ENCODE measurements around the gene ZNF362.
A peak's percentile ranks its signal among the peaks of the same experiment; 100 is the strongest.

The ZNF362 gene, protein sequence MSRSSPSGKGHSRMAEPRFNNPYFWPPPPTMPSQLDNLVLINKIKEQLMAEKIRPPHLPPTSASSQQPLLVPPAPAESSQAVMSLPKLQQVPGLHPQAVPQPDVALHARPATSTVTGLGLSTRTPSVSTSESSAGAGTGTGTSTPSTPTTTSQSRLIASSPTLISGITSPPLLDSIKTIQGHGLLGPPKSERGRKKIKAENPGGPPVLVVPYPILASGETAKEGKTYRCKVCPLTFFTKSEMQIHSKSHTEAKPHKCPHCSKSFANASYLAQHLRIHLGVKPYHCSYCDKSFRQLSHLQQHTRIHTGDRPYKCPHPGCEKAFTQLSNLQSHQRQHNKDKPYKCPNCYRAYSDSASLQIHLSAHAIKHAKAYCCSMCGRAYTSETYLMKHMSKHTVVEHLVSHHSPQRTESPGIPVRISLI

DNA sequence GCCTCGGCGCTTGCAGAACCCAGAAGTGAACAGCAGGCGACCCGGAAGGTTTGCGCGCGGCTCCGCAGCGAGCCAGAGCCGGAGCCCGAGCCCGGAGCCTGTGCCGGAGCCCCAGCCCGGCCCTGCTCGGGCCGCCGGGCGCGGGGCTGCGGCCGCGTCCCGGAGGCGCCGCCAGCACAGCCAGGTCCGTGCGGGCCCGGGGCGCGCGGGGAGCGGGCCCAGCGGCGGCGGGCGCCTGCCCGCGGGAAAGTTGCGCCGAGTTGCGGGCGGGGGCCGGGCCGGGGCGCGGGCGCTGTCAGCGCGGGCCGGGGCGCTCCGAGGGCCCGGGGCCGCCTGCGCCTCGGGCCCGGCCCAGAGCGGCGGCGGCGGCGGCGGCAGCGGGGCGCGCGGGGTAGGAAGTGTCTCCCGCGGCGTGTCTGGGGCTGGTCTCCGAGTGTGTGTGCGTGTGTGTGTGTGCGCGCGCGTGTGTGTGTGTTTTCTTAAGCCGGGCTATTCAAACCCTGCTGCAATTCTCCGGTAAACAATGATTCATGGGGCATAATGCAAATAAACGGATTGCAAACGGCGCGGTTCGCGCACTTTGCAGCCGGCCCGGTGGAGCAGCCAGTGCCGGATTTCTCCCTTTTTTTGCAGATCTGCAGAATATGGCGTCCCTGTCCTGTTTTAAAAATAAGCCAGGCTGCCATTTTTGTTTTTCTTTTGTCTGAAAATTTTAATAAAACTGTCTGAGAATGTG, at the start of gene ZNF362:
Gene ZNF362 (plus strand): TSS at position 22 of the 736 bp plus-strand sequence. CDS start 14,083 bp downstream, outside the sequence.
- TF ChIP-seq ZFX (IDR thresholded peaks at IDR 0.05): no peak
- TF ChIP-seq, protein P1, sequence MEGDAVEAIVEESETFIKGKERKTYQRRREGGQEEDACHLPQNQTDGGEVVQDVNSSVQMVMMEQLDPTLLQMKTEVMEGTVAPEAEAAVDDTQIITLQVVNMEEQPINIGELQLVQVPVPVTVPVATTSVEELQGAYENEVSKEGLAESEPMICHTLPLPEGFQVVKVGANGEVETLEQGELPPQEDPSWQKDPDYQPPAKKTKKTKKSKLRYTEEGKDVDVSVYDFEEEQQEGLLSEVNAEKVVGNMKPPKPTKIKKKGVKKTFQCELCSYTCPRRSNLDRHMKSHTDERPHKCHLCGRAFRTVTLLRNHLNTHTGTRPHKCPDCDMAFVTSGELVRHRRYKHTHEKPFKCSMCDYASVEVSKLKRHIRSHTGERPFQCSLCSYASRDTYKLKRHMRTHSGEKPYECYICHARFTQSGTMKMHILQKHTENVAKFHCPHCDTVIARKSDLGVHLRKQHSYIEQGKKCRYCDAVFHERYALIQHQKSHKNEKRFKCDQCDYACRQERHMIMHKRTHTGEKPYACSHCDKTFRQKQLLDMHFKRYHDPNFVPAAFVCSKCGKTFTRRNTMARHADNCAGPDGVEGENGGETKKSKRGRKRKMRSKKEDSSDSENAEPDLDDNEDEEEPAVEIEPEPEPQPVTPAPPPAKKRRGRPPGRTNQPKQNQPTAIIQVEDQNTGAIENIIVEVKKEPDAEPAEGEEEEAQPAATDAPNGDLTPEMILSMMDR (conservative IDR thresholded peaks at IDR 0.05): no peak
- peak within 1 kb of the TSS; percentile 87 for H3K27ac ChIP-seq

DNA sequence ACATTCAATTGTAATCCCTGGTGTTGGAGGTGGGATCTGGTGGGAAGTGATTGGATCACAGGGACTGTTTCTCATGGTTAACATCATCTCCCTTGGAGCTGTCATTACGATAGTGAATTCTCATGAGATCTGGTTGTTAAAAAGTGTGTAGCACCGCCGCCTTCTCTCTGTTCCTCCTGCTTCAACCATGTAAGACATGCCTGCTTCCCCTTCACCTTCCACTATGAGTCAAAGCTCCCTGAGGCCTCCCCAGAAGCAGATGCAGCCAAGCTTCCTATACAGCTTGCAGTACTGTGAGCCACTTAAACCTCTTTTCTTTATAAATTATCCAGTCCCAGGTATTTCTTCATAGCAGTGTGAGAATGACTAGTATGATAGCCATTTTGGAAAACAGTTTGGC, 44.3 kb upstream of the ZNF362 start:
- no peak overlapping the region for H3K27ac ChIP-seq
- no peak for TF ChIP-seq ZFX (IDR thresholded peaks at IDR 0.05)
- TF ChIP-seq, protein P1 (conservative IDR thresholded peaks at IDR 0.05): no peak

DNA sequence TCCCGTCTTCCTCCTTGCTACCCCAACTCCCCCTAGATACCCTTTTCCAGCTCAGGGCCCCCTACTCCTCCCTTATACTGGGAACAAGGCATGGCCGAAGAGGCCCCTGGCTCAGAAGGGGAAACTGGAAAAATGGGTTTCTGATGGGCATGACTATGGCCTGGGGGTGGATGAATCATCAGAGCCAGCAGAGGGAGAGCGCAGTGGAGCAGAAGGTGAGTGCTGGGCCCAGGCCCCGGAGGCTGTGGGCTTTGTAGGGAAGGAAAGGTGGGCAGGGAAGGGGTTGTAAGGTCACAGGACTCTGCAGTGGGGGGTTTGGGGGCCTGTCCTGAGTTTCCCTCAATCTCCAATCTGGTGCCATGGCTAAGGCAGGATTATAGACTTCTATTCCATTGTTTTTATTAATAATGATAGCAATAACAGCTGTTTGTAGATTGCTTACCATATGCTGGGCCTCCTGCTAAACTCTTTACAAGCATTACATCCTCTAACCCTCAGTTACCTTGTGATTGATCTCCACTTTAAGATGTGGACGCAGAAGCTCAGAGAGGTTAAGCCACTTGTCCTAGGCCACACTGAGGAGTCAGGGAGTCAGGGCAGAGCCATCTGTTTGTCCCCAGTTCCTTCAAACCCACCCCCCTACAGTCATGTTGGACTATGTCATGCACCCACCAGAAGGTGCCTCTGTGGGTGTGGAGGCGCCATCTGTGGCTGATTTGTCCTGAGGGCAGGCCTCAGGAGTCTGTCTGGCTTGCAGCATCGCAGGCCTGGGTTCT, 36.2 kb upstream of the ZNF362 start:
- H3K27ac ChIP-seq: no peak overlapping the region
- TF ChIP-seq, protein P1 (conservative IDR thresholded peaks at IDR 0.05): no peak
- no peak for TF ChIP-seq ZFX (IDR thresholded peaks at IDR 0.05)

DNA sequence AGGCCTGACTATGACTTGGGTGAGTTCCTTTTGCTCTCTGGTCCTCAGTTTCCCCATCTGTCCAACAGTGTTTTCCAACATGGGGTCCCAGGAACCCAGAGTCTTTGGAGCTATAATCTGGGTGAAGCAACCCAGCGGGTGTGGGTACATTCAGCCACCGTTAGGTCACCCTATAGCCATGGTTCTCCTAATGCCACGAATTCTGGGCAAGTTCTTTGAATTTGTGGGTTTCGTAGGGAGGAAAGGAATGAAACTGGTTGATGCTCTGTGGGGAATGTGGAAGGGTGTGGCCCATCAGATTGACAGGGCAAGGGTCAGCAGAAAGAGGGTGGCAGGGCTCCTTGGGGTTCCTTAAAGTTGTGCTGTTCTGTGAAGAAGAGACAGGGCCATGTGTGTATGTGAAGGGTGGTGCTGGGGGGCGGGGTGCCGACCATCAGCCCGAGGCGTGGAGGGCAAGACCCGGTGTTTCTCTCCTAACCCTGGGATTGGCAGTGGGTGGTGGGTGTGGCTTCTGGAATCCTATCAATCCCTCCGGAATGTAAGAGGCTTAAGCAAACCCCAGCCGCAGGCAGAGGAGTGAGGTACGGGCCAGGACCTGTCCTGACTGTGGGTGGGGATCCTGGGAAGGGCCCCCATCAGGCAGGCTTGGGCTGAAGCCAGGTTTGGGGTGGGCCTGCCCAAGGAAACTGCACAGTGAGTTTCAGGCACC, 35.5 kb upstream of the ZNF362 start:
- H3K27ac ChIP-seq: no peak overlapping the region
- TF ChIP-seq, protein P1 (conservative IDR thresholded peaks at IDR 0.05): no peak
- no peak for TF ChIP-seq ZFX (IDR thresholded peaks at IDR 0.05)

DNA sequence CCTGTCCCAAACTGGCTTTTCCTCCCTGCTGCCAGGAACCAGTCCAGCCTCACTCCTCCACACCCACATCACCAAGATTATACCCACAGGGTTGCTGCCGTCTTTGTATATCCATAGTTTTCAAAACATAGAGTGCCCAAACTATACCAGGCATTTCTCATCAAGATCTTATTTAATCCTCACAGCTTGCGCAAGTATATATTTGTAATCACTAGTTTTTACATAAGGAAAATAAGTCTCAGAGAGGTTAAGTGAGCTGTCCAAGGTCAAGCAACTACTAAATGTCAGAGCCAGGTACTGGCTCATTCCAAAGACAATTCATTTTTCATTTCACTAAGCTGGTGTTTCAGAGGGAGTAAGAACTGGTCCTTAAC, 34.9 kb upstream of the ZNF362 start:
- H3K27ac ChIP-seq: no peak overlapping the region
- TF ChIP-seq ZFX (IDR thresholded peaks at IDR 0.05): no peak
- TF ChIP-seq, protein P1 (conservative IDR thresholded peaks at IDR 0.05): no peak

DNA sequence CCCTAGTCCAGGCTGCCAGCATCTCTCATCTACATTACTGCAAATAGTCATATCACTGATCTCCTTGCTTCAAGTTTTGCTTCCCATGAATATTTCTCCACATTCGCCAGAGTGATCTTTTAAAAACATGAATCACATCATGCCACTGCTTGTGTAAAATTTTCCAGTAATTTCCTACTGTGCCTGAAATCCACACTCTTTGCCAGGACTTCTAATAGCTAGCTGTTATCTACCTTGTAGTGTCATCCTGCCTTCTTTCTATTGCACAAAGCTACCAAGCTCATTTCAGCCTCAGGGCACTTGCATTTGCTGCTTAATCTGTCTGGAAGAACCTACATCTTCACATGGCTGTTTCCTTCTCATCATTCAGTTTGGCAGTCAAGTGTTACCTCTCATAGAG, 33.9 kb upstream of the ZNF362 start:
- no peak overlapping the region for H3K27ac ChIP-seq
- TF ChIP-seq ZFX (IDR thresholded peaks at IDR 0.05): no peak
- TF ChIP-seq, protein P1 (conservative IDR thresholded peaks at IDR 0.05): no peak
